Effector memory CD4-positive, alpha-beta T cell (primary cell): ENCODE data around the gene TMPRSS5.
"Not testable (repeated sequence)": the region's sequence is repeated elsewhere in the genome, so short reads cannot be mapped to it uniquely, and the experiment has no call there.

ENCODE experiments used
- DNase-seq, 3 donors: peaks; one replicate each; pipeline ENCODE4 v3.0.0-alpha.2; 2020
- H3K27ac ChIP-seq: 2 replicates; pipeline ENCODE4 v1.7.0; 2013; ENCODE audit warnings: mild to moderate bottlenecking, low read length, moderate library complexity; ENCODE audit not compliant: insufficient read depth, poor library complexity, severe bottlenecking
- H3K27me3 ChIP-seq: replicated peaks from 2 replicates; pipeline ENCODE4 v1.7.0; 2013; ENCODE audit warnings: mild to moderate bottlenecking, low read length; ENCODE audit not compliant: insufficient read depth, control insufficient read depth, poor library complexity, severe bottlenecking
- H3K36me3 ChIP-seq: 2 replicates; pipeline ENCODE4 v1.7.0; 2013; ENCODE audit warnings: mild to moderate bottlenecking, low read length, moderate library complexity; ENCODE audit not compliant: control insufficient read depth, insufficient read depth
- H3K4me1 ChIP-seq: 2 replicates; pipeline ENCODE4 v1.7.0; 2013; ENCODE audit warnings: low read length, mild to moderate bottlenecking; ENCODE audit not compliant: control insufficient read depth, insufficient read depth, poor library complexity, severe bottlenecking
- H3K4me3 ChIP-seq: 2 replicates; pipeline ENCODE4 v1.7.0; 2013; ENCODE audit warnings: low read length, low read depth, mild to moderate bottlenecking; ENCODE audit not compliant: insufficient read depth, poor library complexity, severe bottlenecking
- H3K9me3 ChIP-seq: 2 replicates; pipeline ENCODE4 v1.7.0; 2013; ENCODE audit warnings: mild to moderate bottlenecking, low read length, moderate library complexity; ENCODE audit not compliant: control insufficient read depth

TMPRSS5 gene

DNA sequence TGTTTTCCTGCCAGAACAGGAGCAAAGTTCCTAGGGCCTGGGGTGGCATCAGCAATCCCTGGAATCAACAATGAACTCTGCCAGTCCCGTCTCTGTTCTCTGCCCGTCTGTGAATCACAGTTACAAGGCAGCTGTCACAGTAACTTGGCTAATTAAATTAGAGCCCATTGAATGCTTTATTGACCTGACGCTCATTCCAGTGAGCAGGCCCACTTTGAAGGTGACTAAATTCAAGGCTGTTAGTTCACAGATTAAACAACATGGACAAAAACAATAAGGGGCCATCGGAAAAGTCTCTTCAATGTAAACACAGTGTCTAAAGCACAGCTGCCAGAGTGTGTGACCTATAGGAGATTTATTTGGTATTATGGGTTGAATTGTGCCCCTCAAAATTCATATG is 17.7 kb upstream of the TMPRSS5 start:
- Histone ChIP-seq H3K27ac (no peak overlapping the region), H3K36me3 (no peaks in the 10 kb centered on the region), H3K4me3 (no peak overlapping the region), H3K27me3 (no peaks in the 10 kb centered on the region), H3K4me1 (no peaks in the 10 kb centered on the region), H3K9me3 (no peaks in the 10 kb centered on the region)
- no peak for DNase-seq

DNA sequence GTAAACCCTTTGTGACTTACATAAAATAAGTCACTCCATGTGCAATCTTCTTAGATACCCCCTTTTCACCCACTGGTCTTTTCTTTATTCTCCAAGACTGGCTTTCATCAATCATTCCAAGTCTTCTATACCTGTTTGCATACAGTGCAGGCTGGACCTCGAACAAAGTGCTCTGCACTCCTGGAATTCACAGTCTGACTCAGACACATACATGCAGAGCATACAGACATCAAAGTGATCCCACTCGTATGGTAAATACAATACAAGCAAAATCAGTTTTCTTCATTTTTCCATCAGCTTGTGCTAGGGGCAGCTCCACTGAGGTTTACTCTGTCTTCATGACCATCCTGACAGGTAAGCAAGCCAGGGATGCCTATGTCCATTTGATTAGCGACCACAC is 16.8 kb upstream of the TMPRSS5 start:
- H3K27me3 ChIP-seq, result no peaks in the 10 kb centered on the region
- no peak overlapping the region for H3K27ac ChIP-seq
- no peak for DNase-seq
- no peaks in the 10 kb centered on the region for H3K36me3 ChIP-seq
- H3K4me3 ChIP-seq, result no peak overlapping the region
- no peaks in the 10 kb centered on the region for H3K9me3 ChIP-seq
- no peaks in the 10 kb centered on the region for H3K4me1 ChIP-seq

DNA sequence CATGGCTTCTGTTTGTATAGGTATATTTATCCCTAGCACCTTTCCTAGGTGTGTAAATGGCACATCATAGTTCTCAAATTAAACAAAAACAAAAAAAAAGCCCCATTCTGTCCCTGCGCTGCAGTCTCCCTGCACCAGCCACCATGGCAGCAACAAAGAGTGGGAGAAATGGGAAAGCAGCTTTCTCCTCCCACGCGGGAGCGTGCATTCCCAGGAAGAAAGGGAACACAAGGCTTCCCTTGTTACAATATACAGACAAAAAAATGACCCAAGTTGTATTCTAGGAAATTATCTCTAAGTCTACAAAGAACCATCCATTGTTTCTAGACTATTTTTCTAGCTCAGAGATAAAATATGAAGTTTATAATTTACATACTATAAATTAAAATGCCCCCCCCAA is 16.1 kb upstream of the TMPRSS5 start:
- H3K4me3 ChIP-seq, result no peak overlapping the region
- H3K27me3 ChIP-seq, result no peaks in the 10 kb centered on the region
- no peak overlapping the region for H3K27ac ChIP-seq

DNA sequence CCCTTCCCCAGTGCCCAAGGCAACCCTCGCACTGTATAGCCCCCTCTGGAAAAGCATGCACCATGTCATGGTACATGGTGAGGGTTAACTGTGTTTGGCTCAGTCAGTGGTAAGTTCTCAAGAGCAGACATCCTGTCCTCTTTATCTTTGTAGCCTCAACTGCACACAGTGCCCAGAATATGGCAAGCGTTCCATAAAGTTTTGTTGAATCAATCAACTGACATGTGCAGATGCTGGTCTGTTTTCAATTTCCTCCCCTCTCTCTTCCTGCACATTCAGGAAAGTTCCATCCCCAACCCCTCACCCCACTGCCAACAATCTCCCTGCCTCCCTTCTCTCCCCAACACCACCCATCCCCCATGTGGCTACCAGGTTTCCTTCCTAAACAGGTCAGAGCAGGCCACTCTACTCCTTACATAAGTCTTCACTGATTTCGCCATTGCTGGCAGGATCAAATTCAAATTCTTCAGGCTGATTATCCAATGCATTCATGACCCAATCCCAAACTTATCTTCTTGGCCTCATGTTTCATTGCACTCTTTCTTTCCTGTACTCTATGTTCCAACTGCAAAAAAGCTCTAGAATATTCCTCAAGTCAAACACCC is 15.5 kb upstream of the TMPRSS5 start:
- Histone ChIP-seq H3K4me1 (no peaks in the 10 kb centered on the region), H3K36me3 (no peaks in the 10 kb centered on the region), H3K9me3 (no peaks in the 10 kb centered on the region), H3K4me3 (no peak overlapping the region), H3K27ac (no peak overlapping the region), H3K27me3 (no peaks in the 10 kb centered on the region)
- DNase-seq, result no peak

More for the DNA sequence above, 16.1 kb upstream of the TMPRSS5 start:
- no peak for DNase-seq
- H3K36me3 ChIP-seq, result no peaks in the 10 kb centered on the region
- H3K9me3 ChIP-seq, result no peaks in the 10 kb centered on the region
- H3K4me1 ChIP-seq, result no peaks in the 10 kb centered on the region

DNA sequence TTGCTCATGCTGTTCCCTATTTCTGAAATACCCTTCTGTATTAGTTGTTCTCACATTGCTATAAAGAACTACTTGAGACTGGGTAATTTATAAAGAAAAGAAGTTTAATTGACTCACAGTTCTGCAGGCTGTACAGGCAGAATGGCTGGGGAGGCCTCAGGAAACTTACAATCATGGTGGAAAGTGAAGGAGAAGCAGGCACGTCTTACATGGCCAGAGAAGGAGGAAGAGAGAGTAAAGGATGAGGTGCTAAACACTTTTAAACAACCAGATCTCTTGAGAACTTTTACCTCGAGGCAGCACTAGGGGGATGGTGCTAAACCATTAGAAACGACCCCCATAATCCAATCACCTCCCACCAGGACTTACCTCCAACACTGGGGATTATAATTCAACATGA is 14.4 kb upstream of the TMPRSS5 start:
- H3K27ac ChIP-seq, H3K27me3 ChIP-seq, H3K36me3 ChIP-seq, DNase-seq, H3K9me3 ChIP-seq, H3K4me1 ChIP-seq, H3K4me3 ChIP-seq: not testable (repeated sequence)

DNA sequence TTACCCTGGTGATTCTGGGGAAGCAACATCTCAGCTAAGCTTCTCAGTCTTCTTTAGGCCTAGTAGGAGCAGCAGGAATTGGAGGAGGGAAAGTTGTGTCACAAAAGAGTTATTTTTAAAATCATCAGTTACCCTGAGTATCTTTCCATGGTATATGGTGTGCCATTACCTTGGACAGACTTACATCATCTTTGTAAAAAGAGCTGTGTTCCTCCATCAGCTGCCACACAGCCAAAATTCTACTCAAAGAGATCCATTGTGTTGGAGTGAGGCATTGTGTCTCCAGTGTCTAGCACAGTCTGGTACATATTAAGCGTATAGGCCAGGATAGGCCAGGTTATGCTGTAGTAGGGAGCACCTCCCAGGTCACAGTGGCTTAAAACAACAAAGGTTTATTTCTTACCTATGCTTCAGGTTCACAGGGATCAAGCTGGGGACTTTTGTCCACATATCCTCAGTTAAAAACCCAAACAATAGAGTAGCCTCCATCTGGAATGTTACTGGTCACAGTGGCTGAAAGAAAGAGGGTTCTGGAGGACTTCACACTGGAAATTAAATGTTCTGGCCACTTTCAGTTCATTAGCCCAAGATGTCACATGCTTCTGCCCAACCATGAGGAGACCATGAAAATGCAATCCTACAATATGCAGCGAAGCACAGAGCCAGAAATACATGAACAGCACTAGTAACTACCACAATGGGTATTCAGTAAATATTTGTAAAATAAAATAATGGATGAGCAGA is 9.9 kb upstream of the TMPRSS5 start:
- H3K4me3 ChIP-seq, result no peak overlapping the region
- no peaks in the 10 kb centered on the region for H3K9me3 ChIP-seq
- no peak for DNase-seq

DNA sequence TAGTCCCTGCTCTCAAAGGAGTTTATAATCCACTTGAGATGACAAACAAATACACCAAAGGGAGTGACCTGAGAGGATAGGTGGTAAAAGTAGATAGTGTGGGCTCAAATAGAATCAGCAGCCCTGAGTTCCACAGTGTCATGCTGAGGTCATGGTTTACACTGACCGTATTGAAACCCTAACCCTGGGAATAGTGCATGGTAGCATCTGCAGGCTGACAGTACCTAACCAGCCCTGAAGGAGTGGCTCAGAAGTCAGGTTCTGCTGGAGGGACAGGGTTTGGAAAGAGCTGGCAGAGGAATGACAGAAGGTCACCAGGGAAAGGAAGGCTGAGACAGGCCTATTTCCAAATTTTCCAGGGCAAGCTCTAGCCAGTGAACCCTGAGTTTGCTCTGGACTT is 9.2 kb upstream of the TMPRSS5 start:
- Histone ChIP-seq H3K27ac (no peak overlapping the region), H3K9me3 (no peaks in the 10 kb centered on the region), H3K27me3 (no peaks in the 10 kb centered on the region), H3K4me1 (no peaks in the 10 kb centered on the region), H3K4me3 (no peak overlapping the region), H3K36me3 (no peaks in the 10 kb centered on the region)
- DNase-seq, result no peak

More for the DNA sequence above, 9.9 kb upstream of the TMPRSS5 start:
- Histone ChIP-seq H3K36me3 (no peaks in the 10 kb centered on the region), H3K27me3 (no peaks in the 10 kb centered on the region), H3K4me1 (no peaks in the 10 kb centered on the region), H3K27ac (no peak overlapping the region)

DNA sequence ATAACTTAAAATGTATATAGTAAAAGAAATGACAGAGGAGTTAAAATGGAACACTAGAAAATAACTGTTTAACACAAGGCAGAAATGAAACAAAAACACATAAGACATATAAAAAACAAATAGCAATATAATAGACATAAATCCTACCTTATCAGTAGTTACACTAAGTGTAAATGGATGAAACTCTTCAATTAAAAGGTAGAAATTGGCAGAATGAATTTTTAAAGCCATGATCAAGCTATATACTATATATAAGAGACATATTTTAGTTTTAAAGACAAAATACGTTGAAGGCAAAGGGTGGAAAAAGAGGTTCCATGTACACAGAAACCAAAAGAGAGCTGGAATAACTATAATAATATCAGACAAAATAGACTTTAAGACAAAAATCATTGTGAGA is 4.9 kb upstream of the TMPRSS5 start:
- Histone ChIP-seq H3K27me3 (no peaks in the 10 kb centered on the region), H3K27ac (no peak overlapping the region), H3K36me3 (no peaks in the 10 kb centered on the region), H3K4me1 (no peaks in the 10 kb centered on the region), H3K4me3 (no peak overlapping the region), H3K9me3 (peaks cover 8% of the 10 kb centered on the region)
- no peak for DNase-seq

DNA sequence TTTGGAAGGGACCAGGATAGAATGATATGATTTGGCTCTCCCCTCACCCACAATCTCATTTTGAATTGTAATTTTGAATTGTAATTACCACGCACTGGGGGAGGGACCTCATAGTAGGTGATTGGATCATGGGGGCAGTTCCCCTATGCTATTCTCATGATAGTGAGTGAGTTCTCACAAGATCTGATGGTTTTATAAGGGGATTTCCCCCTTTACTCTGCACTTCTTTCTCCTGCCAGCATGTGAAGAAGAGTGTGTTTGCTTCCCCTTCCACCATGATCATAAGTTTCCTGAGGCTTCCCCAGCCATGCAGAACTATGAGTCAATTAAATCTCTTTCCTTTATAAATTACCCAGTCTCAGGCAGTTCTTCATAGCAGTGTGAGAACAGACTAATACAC is 2.6 kb downstream of the TMPRSS5 start:
- not testable (repeated sequence) for H3K27me3 ChIP-seq, H3K4me1 ChIP-seq, H3K36me3 ChIP-seq, H3K27ac ChIP-seq, H3K4me3 ChIP-seq, DNase-seq, H3K9me3 ChIP-seq

DNA sequence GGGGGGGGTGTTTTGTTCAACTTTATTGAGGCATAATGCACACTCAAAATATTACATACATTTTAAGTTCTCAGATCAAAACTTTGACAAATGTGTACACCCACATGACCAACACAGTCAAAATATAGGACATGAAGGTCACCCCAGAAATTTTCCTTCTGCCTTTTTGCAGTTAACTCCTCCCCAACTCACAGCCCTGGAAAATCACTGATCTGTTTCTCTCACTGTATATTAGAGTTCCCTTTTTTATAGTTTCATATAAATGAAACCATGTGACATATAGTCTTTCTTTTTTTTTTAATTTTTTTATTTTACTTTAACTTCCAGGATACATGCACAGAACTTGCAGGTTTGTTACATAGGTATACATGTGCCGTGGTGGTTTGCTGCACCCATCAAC is 4.6 kb downstream of the TMPRSS5 start:
- Histone ChIP-seq H3K9me3 (no peaks in the 10 kb centered on the region), H3K27ac (no peak overlapping the region), H3K4me3 (no peak overlapping the region), H3K36me3 (no peaks in the 10 kb centered on the region), H3K27me3 (no peaks in the 10 kb centered on the region), H3K4me1 (no peaks in the 10 kb centered on the region)
- no peak for DNase-seq
